Glutamatergic neuron (in vitro differentiated cells): ENCODE data around the gene KSR1. TPM values are rescaled to one million over a fixed set of nuclear protein-coding genes. Genes with fewer than 3 reads are reported as not detected.

ENCODE experiments used
- DNase-seq: peaks from one replicate; pipeline ENCODE4 v3.0.0; 2022
- H3K27ac Mint-ChIP-seq: one replicate; pipeline ENCODE4 v1.8.0; 2020; ENCODE audit warnings: mild to moderate bottlenecking, mixed read lengths, inconsistent platforms; ENCODE audit not compliant: unreplicated experiment
- H3K27me3 Mint-ChIP-seq: one replicate; pipeline ENCODE4 v1.8.0; 2020; ENCODE audit warnings: mild to moderate bottlenecking, moderate library complexity, mixed read lengths, inconsistent platforms; ENCODE audit not compliant: unreplicated experiment
- H3K36me3 Mint-ChIP-seq: one replicate; pipeline ENCODE4 v1.8.0; 2020; ENCODE audit warnings: mild to moderate bottlenecking, mixed read lengths, inconsistent platforms; ENCODE audit not compliant: unreplicated experiment
- H3K4me1 Mint-ChIP-seq: one replicate; pipeline ENCODE4 v1.8.0; 2020; ENCODE audit warnings: mild to moderate bottlenecking, low read depth, mixed read lengths, inconsistent platforms; ENCODE audit not compliant: unreplicated experiment
- H3K4me3 Mint-ChIP-seq: one replicate; pipeline ENCODE4 v1.8.0; 2020; ENCODE audit warnings: mild to moderate bottlenecking, mixed read lengths, inconsistent platforms; ENCODE audit not compliant: unreplicated experiment
- H3K9me3 Mint-ChIP-seq: one replicate; pipeline ENCODE4 v1.8.0; 2020; ENCODE audit warnings: mild to moderate bottlenecking, moderate library complexity, mixed read lengths, inconsistent platforms; ENCODE audit not compliant: unreplicated experiment
- CTCF ChIP-seq: fragments of 200-600 bp; sonication (generic); IDR thresholded peaks from one replicate; pipeline ENCODE4 v1.5.0; 2021; ENCODE audit not compliant: partially characterized antibody, unreplicated experiment
- total RNA-seq: library from RNA; stranded (reverse); fragmentation: NEBNext Ultra II Directional; extraction: Animal tissue kit (Norgen Biotek cat#: 25700); gene quantifications from one replicate; pipeline ENCODE4 v1.2.1, GENCODE V29; 2021; ENCODE audit not compliant: unreplicated experiment

The KSR1 gene
- total RNA-seq, 1 donor from 2014 or later = 203 TPM

GRCh38 chr17:27598337-27599050, 142.2 kb downstream of the KSR1 start:
- DNase-seq = no peak
- Mint-ChIP-seq H3K4me3 (no peak overlapping the region), H3K4me1 (peaks cover 35% of the 10 kb centered on the region), H3K27me3 (peaks cover 11% of the 10 kb centered on the region), H3K27ac (peak overlapping the region; percentile 37), H3K36me3 (no peaks in the 10 kb centered on the region), H3K9me3 (peaks cover 18% of the 10 kb centered on the region)
- TF ChIP-seq CTCF = no peak

GRCh38 chr17:27600471-27600870, 144.2 kb downstream of the KSR1 start:
- Mint-ChIP-seq H3K27ac (peak overlapping the region; percentile 89), H3K4me1 (peaks cover 33% of the 10 kb centered on the region), H3K36me3 (no peaks in the 10 kb centered on the region), H3K4me3 (peak overlapping the region; percentile 59), H3K9me3 (peaks cover 13% of the 10 kb centered on the region), H3K27me3 (peaks cover 9% of the 10 kb centered on the region)
- TF ChIP-seq CTCF = no peak
- DNase-seq = no peak

GRCh38 chr17:27601069-27601974, 145.1 kb downstream of the KSR1 start:
- H3K4me1 Mint-ChIP-seq = peaks cover 30% of the 10 kb centered on the region
- H3K4me3 Mint-ChIP-seq = peak overlapping the region; percentile 42
- H3K27me3 Mint-ChIP-seq = peaks cover 9% of the 10 kb centered on the region
- H3K36me3 Mint-ChIP-seq = no peaks in the 10 kb centered on the region
- peak; percentile 94 for TF ChIP-seq CTCF
- peaks cover 13% of the 10 kb centered on the region for H3K9me3 Mint-ChIP-seq
- DNase-seq = peak; percentile 90
- peak overlapping the region; percentile 89 for H3K27ac Mint-ChIP-seq

GRCh38 chr17:27601975-27602302, 145.7 kb downstream of the KSR1 start:
- peak; percentile 33 for TF ChIP-seq CTCF
- H3K27ac Mint-ChIP-seq = peak overlapping the region; percentile 89
- H3K4me1 Mint-ChIP-seq = peaks cover 30% of the 10 kb centered on the region
- peaks cover 10% of the 10 kb centered on the region for H3K9me3 Mint-ChIP-seq
- H3K27me3 Mint-ChIP-seq = peaks cover 9% of the 10 kb centered on the region
- DNase-seq = no peak
- H3K4me3 Mint-ChIP-seq = peak overlapping the region; percentile 42
- no peaks in the 10 kb centered on the region for H3K36me3 Mint-ChIP-seq
